Smooth muscle cell (in vitro differentiated cells): ENCODE data around the gene HOXA1. TPM values are rescaled to one million over a fixed set of nuclear protein-coding genes. Genes with fewer than 3 reads are reported as not detected.

ENCODE experiments used
- DNase-seq: peaks from one replicate; lab custom pipeline; 2025; ENCODE audit not compliant: unreplicated experiment; lab: John Stamatoyannopoulos, UW
- H2AFZ ChIP-seq: fragments of 200-600 bp; sonication (generic); 2 replicates; pipeline ENCODE4 v1.6.0; 2016; ENCODE audit warnings: antibody characterized with exemption, low read depth, mild to moderate bottlenecking
- H3F3A ChIP-seq: fragments of 200-600 bp; sonication (generic); 2 replicates; pipeline ENCODE4 v1.6.0; 2017; ENCODE audit warnings: antibody characterized with exemption, low read depth
- H3K27ac ChIP-seq: fragments of 200-600 bp; sonication (generic); 2 replicates; pipeline ENCODE4 v1.5.1; 2016; ENCODE audit warnings: low read depth, mild to moderate bottlenecking
- H3K27me3 ChIP-seq: fragments of 200-600 bp; sonication (generic); 2 replicates; pipeline ENCODE4 v1.6.1; 2016; ENCODE audit warnings: low read depth, mild to moderate bottlenecking
- H3K36me3 ChIP-seq: fragments of 200-600 bp; sonication (generic); 2 replicates; pipeline ENCODE4 v1.5.1; 2016; ENCODE audit warnings: low read depth
- H3K4me1 ChIP-seq: fragments of 200-600 bp; sonication (generic); 2 replicates; pipeline ENCODE4 v1.5.1; 2016; ENCODE audit warnings: low read depth
- H3K4me2 ChIP-seq: fragments of 200-600 bp; sonication (generic); 2 replicates; pipeline ENCODE4 v1.6.0; 2016; ENCODE audit warnings: mild to moderate bottlenecking
- H3K4me3 ChIP-seq: fragments of 200-600 bp; sonication (generic); 2 replicates; pipeline ENCODE4 v1.5.1; 2016; ENCODE audit warnings: mild to moderate bottlenecking
- H3K79me2 ChIP-seq: fragments of 200-600 bp; sonication (generic); 2 replicates; pipeline ENCODE4 v1.6.0; 2016; ENCODE audit warnings: low read depth, mild to moderate bottlenecking
- H3K9ac ChIP-seq: fragments of 200-600 bp; sonication (generic); 2 replicates; pipeline ENCODE4 v1.6.0; 2016; ENCODE audit warnings: low read depth
- H3K9me3 ChIP-seq: fragments of 200-600 bp; sonication (generic); replicated peaks from 2 replicates; pipeline ENCODE4 v1.5.1; 2016; ENCODE audit warnings: low read depth
- H4K20me1 ChIP-seq: fragments of 200-600 bp; sonication (generic); 2 replicates; pipeline ENCODE4 v1.6.0; 2016; ENCODE audit warnings: low read depth
- WGBS: methylation state at CpG from one replicate; pipeline ENCODE4 v1.1.7; 2016; ENCODE audit warnings: low lambda C conversion rate; 5-methylcytosine and 5-hydroxymethylcytosine counted together
- polyA plus RNA-seq: library from polyadenylated mRNA; unstranded; fragments of >200 nt; fragmentation: Nextera tagmentation; extraction: Ambion mirVana; gene quantifications from 2 replicates; pipeline ENCODE4 v1.2.1, GENCODE V29; 2016
- total RNA-seq: library from RNA; depleted of rRNA; stranded (reverse); fragments of >200 nt; gene quantifications from 2 replicates; pipeline ENCODE4 v1.2.3, GENCODE V29; 2014
- TF ChIP-seq, protein P1 (sequence below): fragments of 200-600 bp; sonication (generic); IDR thresholded peaks from 2 replicates; pipeline ENCODE4 v1.5.1; 2017; ENCODE audit warnings: borderline replicate concordance, mild to moderate bottlenecking, antibody characterized with exemption; ENCODE audit not compliant: insufficient read depth, poor library complexity, severe bottlenecking

The HOXA1 gene
- total and polyA plus RNA-seq, 2 experiments from 2014 or later: 0.40 TPM; not detected in 1

DNA sequence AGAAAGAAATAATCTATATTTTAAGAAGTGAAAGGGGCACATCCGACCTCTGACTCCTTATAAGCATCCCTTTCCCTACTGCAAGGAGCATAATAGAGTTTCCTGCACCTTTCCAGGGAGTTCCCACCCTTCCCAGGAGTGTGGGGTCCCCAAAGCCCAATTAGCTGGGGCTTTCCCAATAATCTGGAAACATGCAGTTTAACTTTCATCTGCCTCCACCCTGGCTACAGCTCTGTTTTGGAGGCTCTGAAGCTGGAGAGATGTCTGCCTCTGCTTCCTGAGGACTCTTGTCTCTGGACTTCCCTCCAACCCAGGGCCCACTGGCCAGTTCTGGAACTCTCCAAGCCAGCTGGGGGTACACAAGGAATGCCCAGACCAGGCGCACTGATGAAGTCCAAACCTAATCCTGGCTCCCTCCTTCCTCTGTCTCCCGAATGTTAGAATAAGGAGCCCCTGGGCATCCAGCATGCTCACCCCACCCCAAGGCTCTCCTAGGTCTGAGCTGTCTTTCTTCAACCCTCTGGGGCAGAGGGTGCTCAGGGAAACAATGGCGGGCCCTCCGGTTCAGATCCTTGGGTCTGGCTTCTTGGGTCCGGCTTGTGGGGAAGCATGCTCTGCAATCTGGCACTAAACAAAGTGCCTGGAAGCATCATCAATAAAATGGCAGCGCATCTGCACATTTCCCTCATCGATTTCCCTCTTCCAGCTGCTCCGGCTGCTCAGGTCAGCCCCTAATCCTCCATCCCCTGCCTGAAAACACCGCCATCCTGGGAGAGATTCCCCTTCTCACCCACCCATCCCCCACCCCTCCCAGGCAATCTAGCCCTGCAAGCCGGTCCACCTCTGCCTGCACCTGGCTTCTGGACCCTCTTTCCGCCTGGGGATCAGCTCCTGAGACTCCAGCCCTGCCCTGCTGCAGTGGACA is 21.4 kb upstream of the HOXA1 start:
- Histone ChIP-seq H3K27ac (no peak overlapping the region), H3F3A (no peaks in the 10 kb centered on the region)

DNA sequence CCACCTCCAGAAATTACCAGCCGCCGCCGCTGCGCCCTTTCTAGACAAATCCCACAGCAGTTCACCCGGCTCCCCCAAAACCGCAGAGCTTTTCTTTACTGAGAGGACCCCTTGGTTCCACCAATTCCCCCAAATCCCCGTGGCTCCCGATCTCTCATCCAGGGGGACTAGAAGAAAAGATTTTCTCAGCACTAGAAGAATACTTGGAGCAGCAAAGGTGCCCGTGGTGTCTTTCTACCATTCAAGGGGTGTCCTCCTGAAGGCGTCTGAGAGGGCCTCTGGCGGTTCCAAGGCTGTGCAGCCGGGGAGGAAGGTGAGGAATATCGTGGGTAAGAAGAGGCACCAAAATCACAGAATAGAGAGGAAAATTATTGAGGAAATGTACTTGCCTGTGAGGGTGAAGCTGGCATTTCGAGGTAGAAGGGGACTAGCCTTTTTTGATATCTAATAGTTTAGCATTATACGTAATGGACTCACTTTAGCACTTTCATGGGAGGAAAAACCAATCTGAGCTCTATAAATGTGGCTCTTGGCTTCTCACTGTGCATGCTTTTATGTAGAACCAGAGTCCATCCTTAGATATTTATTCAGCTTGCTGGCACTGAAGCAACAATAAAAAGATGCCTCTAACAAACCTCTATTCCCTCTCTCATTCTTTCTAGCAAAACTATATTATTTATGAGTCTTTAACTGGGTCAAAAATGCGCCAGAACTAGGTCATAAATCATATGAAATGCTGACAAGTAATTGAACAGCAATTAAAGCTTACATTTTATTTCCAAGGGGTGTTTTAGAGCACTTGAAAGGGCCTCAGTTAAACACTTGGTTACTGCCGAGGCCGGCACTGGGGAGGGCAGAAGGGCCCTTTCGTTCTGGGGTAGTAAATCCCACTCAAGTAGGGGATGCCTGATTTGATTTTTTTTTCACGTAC is 20.5 kb upstream of the HOXA1 start:
- Histone ChIP-seq H3K36me3 (no peaks in the 10 kb centered on the region), H3K9me3 (no peaks in the 10 kb centered on the region), H3K4me2 (peak overlapping the region; percentile 79), H3K4me1 (no peaks in the 10 kb centered on the region), H3F3A (no peaks in the 10 kb centered on the region), H4K20me1 (peaks cover 6% of the 10 kb centered on the region), H3K27me3 (peaks cover 100% of the 10 kb centered on the region), H3K4me3 (peak overlapping the region; percentile 23), H2AFZ (no peak overlapping the region), H3K79me2 (no peaks in the 10 kb centered on the region), H3K9ac (no peak overlapping the region), H3K27ac (no peak overlapping the region)
- no peak for DNase-seq
- WGBS: 23% methylated on average over 20 of the region's 20 CpGs
- TF ChIP-seq, protein P1, sequence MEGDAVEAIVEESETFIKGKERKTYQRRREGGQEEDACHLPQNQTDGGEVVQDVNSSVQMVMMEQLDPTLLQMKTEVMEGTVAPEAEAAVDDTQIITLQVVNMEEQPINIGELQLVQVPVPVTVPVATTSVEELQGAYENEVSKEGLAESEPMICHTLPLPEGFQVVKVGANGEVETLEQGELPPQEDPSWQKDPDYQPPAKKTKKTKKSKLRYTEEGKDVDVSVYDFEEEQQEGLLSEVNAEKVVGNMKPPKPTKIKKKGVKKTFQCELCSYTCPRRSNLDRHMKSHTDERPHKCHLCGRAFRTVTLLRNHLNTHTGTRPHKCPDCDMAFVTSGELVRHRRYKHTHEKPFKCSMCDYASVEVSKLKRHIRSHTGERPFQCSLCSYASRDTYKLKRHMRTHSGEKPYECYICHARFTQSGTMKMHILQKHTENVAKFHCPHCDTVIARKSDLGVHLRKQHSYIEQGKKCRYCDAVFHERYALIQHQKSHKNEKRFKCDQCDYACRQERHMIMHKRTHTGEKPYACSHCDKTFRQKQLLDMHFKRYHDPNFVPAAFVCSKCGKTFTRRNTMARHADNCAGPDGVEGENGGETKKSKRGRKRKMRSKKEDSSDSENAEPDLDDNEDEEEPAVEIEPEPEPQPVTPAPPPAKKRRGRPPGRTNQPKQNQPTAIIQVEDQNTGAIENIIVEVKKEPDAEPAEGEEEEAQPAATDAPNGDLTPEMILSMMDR: no peak

More for the DNA sequence above, 21.4 kb upstream of the HOXA1 start:
- TF ChIP-seq, protein P1: no peak
- Histone ChIP-seq H3K4me1 (no peaks in the 10 kb centered on the region), H2AFZ (no peak overlapping the region), H3K9ac (no peak overlapping the region), H4K20me1 (peaks cover 6% of the 10 kb centered on the region), H3K79me2 (no peaks in the 10 kb centered on the region), H3K27me3 (peaks cover 100% of the 10 kb centered on the region), H3K4me3 (no peak overlapping the region), H3K36me3 (no peaks in the 10 kb centered on the region), H3K4me2 (no peak overlapping the region), H3K9me3 (no peaks in the 10 kb centered on the region)
- no peak for DNase-seq
- WGBS: 29% methylated on average over 11 of the region's 12 CpGs

DNA sequence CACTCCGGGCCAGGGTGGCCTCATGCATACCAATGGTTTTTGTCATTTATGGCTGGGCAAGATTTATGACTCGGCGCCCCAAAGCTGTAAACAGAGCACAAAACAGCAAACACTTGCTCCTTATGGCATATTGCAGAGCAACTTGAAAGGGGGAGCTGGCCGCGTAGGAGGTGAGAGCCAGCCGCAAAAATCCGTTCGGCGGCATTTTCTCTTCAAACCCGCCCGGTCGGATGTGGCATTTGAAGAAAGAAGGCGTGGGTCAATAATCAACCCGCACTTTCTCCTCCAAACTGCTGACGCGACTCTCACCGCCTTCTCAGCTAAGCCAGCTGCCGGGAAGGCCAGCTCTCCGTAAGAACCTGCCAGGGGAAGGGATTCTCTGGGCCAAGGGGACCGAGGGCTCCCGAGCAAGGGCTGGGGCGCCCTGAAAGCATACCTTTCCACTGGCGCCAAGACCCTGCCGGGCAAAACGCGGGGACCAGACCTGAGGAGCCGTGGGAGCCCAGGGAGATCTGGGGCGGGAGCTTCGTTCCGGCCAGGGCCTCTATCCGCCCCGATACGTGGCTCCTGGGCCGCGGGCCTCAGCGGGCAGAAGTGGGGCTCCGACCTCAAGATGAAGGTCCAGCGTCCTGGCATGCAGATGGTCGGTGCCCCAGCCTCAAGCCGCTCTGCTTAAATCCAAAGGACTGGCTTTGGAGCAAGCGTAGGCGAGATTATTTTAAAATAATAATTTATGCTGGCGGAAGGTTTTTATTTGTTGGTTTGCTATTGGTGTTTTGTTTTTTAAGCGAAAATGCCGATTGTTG is 19.6 kb upstream of the HOXA1 start:
- H3K9ac ChIP-seq: no peak overlapping the region
- H3K4me3 ChIP-seq: peak overlapping the region; percentile 23
- H3K79me2 ChIP-seq: no peaks in the 10 kb centered on the region
- no peak overlapping the region for H2AFZ ChIP-seq
- H3K36me3 ChIP-seq: no peaks in the 10 kb centered on the region
- peaks cover 6% of the 10 kb centered on the region for H3K4me1 ChIP-seq
- DNase-seq: no peak
- H3K9me3 ChIP-seq: no peaks in the 10 kb centered on the region
- peak overlapping the region; percentile 79 for H3K4me2 ChIP-seq
- TF ChIP-seq, protein P1: no peak
- H3K27ac ChIP-seq: no peak overlapping the region
- H3F3A ChIP-seq: no peaks in the 10 kb centered on the region
- 4% methylated on average over 45 of the region's 45 CpGs for WGBS
- peaks cover 100% of the 10 kb centered on the region for H3K27me3 ChIP-seq
- peaks cover 11% of the 10 kb centered on the region for H4K20me1 ChIP-seq
